ENCODE measurements around the gene KATNA1. TPM values are rescaled to one million over a fixed set of nuclear protein-coding genes. Genes with fewer than 3 reads are reported as not detected.

Gene KATNA1
- 19.8 and 23.1 TPM in 2 replicates for total RNA-seq

DNA sequence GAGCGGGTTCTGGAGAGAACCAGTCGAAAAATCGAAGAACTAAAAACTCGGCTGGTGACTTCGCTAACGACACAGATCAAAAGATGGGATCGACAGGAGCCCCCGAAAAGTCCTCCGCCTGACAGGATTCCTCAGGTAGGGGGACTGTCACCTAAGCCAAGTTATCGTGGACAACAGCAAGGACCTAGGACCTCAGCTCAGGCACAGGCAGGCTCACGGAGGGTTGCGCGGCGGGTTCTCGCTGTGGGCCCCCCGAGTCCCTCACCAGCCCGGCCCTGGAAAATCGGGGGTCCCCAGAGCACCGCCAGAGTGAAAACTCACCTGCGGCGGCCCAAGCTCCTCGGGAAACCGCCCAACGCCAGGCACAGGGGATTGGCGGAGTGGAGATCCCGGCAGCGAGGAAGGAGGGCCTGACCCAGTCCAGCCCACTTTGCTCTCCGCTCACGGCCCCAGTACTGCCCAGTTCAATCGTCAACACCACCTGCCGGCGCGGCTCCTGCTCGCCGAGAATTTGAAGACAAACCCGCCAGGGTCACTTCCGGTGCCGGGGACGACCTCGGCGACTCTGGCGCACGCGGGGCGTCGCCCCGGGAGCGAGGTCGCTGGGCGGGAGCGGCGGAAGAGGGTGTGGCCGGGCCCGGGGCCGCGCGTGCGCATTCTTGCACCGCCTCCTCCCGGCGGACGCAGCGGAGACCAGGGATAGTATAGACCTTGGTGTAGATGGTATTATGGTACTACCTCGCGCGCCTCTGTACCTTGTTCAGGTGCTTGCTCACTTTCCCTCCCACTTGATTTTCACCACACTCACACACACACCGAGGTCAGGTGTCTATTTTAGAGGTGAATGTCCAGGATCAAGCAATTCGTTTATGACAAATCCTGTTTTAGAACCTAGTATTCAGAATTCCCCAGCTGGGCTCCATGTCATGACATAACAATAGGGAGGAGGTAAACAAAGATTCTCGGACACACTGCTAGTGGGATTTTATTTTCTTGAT lies at the start of gene KATNA1:
KATNA1 (minus strand) TSS at position 567 of the 998 bp plus-strand sequence. CDS start 10,167 bp downstream, outside the sequence.

DNA sequence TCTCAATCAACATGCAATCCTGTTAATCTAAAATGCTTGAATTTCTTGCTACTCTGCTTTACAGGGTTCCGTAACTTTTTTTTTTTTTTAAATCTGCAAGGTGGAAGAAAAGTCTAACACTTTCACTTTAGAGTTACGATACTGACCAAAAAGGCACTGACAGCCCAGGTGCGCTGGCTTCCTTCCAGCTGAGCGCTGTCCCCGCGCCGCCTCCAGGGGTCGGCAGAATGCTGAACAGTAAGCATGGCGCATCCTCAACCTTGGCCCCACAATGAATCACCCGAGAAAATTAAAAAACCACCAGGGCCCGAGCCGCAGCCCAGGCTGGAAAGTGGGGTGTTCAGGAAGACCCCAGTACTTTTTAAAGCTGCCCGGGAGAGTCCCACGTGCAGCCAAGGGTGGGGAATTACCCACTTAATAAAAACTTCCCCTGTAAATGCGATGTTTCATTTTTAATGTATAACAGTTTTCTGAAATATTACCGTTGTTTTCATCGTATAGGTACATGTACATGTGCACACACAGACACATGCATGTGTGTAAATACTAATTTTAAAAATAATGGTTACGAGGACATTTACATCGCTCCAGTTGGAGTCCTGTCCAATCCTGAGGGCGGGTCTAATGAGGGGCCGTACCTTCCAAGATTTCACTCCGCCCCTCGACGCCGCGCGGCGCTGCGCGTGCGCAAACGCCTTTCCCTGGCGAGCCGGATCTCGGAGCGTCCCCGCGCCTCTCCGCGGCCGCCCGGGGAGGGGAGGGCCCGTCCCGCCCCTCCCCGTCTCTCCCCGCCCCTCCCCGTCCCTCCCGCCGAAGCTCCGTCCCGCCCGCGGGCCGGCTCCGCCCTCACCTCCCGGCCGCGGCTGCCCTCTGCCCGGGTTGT lies 82.7 kb downstream of the KATNA1 start, which contains the start of gene GINM1:
GINM1 (plus strand) TSS at position 849 of the 883 bp plus-strand sequence. CDS start 40 bp downstream, outside the sequence.

DNA sequence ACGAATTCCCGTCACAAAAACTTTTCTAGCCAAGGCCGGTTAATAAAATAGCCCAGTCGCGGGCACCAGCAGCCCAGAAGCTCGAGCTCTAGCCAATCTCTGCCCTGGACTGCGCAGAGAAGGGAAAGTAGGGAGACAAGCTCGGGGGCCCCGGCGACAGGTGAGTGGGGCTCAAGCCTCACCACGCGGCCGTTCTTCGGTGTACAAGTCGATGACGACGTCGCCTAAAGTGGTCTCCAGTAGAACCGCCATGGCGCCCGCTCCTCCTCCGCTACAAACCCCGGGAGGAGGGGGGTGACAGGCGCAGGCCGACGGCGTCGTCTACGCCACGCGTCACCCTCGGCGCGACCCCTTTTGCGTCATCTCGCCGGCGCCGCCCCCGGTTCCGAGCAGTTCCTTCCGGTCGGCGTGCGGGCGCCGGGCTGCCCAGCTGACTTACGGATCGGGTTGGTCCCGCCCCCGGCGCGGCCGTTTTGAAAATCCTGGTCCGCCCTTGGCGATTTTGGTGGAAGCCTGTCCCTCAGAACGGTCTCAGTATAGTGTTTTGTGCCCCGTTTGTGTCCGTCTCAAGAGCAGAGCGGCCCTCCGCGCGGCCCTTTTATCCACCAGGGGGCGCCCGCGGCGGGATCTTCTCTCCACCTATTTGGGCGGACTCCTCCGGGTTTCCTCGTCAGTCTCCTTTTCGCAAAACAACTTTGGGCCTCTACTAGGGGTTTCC lies 102.6 kb downstream of the KATNA1 start, which contains the start of gene PPIL4:
PPIL4 (minus strand) TSS at position 290 of the 718 bp plus-strand sequence; CDS start at position 252, 38 bp downstream.

Small RNA genes within 50 kb of the gene (small RNA-seq; reads per million reads assigned to genes)
- gene RF00019: not detected
- gene RF00410: not detected

Other genes starting within 250 kb of the KATNA1 start
- 1.8 and 2.7 TPM in 2 replicates for gene SUMO4, start 248.5 kb downstream of the KATNA1 start, total RNA-seq
- gene ZC3H12D, start 163.7 kb downstream of the KATNA1 start, total RNA-seq: under 0.01 and 0.37 TPM in 2 replicates
- 21.3 and 23.3 TPM in 2 replicates for gene PPIL4, start 102.7 kb downstream of the KATNA1 start, total RNA-seq
- 37.1 and 53.6 TPM in 2 replicates for gene GINM1, start 82.3 kb downstream of the KATNA1 start, total RNA-seq
- gene LATS1, start 69.4 kb upstream of the KATNA1 start, total RNA-seq: 18.4 and 21.7 TPM in 2 replicates
- gene NUP43, start 97.8 kb upstream of the KATNA1 start, total RNA-seq: 25.7 and 38.3 TPM in 2 replicates
- gene PCMT1, start 101.0 kb upstream of the KATNA1 start, total RNA-seq: 112 and 144 TPM in 2 replicates
- gene LRP11, start 215.6 kb upstream of the KATNA1 start, total RNA-seq: 47.3 and 50.0 TPM in 2 replicates
- gene RAET1E, start 249.4 kb upstream of the KATNA1 start, total RNA-seq: 1.5 and 2.2 TPM in 2 replicates